Ishikawa (cell line): ENCODE results near the gene DLEC1.

Source experiments
- CEBPB ChIP-seq: IDR thresholded peaks from 2 replicates; pipeline ENCODE4 v1.6.1; 2012
- CREB1 ChIP-seq: IDR thresholded peaks from 2 replicates; pipeline ENCODE4 v1.6.1; 2012; ENCODE audit warnings: low read depth
- EGR1 ChIP-seq: IDR thresholded peaks from 2 replicates; pipeline ENCODE4 v1.6.1; 2012
- EP300 ChIP-seq: IDR thresholded peaks from 2 replicates; pipeline ENCODE4 v1.6.1; 2012; ENCODE audit warnings: borderline replicate concordance
- FOXM1 ChIP-seq: IDR thresholded peaks from 2 replicates; pipeline ENCODE4 v1.6.1; 2012; ENCODE audit warnings: low read depth, borderline replicate concordance
- NFIC ChIP-seq: IDR thresholded peaks from 2 replicates; pipeline ENCODE4 v1.6.1; 2012
- RAD21 ChIP-seq: IDR thresholded peaks from 2 replicates; pipeline ENCODE4 v1.6.1; 2012; ENCODE audit warnings: low read depth
- TAF1 ChIP-seq: IDR thresholded peaks from 2 replicates; pipeline ENCODE4 v1.6.1; 2012; ENCODE audit warnings: low read depth, mild to moderate bottlenecking
- TCF12 ChIP-seq: IDR thresholded peaks from 2 replicates; pipeline ENCODE4 v1.6.1; 2012; ENCODE audit warnings: low read depth
- TEAD4 ChIP-seq: IDR thresholded peaks from 2 replicates; pipeline ENCODE4 v1.6.1; 2012
- YY1 ChIP-seq: IDR thresholded peaks from 2 replicates; pipeline ENCODE4 v1.6.1; 2012; ENCODE audit warnings: low read depth
- ZBTB7A ChIP-seq: IDR thresholded peaks from 2 replicates; pipeline ENCODE4 v1.6.1; 2012; ENCODE audit warnings: low read depth
- TF ChIP-seq, protein P1 (sequence below): IDR thresholded peaks from 2 replicates; pipeline ENCODE4 v1.6.1; 2012
- TF ChIP-seq, protein P2 (sequence below): IDR thresholded peaks from 2 replicates; pipeline ENCODE4 v1.6.1; 2012; ENCODE audit warnings: low read depth, mild to moderate bottlenecking
- TF ChIP-seq, protein P3 (sequence below): IDR thresholded peaks from 2 replicates; pipeline ENCODE4 v1.6.1; 2012

The DLEC1 gene

DNA sequence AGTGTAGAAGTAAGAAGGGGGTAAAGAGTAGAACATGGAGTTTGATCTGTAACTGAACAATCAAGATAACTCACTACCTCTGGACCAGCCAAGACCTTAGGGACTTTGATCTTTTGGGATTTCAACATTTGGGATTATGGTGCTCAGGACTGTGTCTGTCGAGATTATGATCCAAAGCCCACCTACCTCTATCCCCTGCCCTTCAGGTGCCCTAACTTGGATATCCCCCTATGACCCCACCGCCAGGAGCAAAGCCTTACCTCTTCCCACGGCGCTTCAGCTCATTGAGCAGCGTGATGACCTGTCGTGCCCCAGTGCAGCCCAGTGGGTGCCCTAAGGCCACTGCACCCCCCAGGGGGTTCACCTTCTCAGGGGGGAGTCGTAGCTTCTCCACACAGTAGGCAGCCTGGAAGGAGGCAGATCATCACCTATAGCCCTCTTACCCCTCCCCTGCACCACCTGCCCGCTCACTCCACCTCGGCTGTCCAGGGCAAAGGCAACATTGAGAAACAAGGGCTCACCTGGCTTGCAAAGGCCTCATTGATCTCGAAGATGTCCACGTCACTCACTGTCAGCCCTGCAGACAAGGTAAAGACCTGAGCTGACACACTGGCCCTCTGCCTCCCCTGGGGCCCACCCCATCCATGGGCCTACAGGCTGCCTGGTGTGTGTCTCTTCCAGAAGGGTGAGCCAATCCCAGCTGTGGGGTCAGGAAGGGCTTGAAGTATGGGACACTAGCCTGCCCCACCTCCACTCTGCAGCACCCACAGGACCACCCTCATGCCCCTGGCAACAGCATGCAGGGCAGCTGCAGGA is 86.5 kb downstream of the DLEC1 start:
- no peak for TF ChIP-seq YY1
- TF ChIP-seq, protein P1, sequence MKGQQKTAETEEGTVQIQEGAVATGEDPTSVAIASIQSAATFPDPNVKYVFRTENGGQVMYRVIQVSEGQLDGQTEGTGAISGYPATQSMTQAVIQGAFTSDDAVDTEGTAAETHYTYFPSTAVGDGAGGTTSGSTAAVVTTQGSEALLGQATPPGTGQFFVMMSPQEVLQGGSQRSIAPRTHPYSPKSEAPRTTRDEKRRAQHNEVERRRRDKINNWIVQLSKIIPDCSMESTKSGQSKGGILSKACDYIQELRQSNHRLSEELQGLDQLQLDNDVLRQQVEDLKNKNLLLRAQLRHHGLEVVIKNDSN = no peak
- TF ChIP-seq TEAD4 = no peak
- TF ChIP-seq TAF1 = no peak
- TF ChIP-seq RAD21 = no peak
- TF ChIP-seq, protein P2, sequence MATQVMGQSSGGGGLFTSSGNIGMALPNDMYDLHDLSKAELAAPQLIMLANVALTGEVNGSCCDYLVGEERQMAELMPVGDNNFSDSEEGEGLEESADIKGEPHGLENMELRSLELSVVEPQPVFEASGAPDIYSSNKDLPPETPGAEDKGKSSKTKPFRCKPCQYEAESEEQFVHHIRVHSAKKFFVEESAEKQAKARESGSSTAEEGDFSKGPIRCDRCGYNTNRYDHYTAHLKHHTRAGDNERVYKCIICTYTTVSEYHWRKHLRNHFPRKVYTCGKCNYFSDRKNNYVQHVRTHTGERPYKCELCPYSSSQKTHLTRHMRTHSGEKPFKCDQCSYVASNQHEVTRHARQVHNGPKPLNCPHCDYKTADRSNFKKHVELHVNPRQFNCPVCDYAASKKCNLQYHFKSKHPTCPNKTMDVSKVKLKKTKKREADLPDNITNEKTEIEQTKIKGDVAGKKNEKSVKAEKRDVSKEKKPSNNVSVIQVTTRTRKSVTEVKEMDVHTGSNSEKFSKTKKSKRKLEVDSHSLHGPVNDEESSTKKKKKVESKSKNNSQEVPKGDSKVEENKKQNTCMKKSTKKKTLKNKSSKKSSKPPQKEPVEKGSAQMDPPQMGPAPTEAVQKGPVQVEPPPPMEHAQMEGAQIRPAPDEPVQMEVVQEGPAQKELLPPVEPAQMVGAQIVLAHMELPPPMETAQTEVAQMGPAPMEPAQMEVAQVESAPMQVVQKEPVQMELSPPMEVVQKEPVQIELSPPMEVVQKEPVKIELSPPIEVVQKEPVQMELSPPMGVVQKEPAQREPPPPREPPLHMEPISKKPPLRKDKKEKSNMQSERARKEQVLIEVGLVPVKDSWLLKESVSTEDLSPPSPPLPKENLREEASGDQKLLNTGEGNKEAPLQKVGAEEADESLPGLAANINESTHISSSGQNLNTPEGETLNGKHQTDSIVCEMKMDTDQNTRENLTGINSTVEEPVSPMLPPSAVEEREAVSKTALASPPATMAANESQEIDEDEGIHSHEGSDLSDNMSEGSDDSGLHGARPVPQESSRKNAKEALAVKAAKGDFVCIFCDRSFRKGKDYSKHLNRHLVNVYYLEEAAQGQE = no peak
- no peak for TF ChIP-seq CEBPB
- TF ChIP-seq FOXM1 = no peak
- TF ChIP-seq, protein P3, sequence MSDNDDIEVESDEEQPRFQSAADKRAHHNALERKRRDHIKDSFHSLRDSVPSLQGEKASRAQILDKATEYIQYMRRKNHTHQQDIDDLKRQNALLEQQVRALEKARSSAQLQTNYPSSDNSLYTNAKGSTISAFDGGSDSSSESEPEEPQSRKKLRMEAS = no peak
- no peak for TF ChIP-seq CREB1
- no peak for TF ChIP-seq EP300
- no peak for TF ChIP-seq TCF12
- TF ChIP-seq NFIC = no peak
- TF ChIP-seq EGR1 = no peak

DNA sequence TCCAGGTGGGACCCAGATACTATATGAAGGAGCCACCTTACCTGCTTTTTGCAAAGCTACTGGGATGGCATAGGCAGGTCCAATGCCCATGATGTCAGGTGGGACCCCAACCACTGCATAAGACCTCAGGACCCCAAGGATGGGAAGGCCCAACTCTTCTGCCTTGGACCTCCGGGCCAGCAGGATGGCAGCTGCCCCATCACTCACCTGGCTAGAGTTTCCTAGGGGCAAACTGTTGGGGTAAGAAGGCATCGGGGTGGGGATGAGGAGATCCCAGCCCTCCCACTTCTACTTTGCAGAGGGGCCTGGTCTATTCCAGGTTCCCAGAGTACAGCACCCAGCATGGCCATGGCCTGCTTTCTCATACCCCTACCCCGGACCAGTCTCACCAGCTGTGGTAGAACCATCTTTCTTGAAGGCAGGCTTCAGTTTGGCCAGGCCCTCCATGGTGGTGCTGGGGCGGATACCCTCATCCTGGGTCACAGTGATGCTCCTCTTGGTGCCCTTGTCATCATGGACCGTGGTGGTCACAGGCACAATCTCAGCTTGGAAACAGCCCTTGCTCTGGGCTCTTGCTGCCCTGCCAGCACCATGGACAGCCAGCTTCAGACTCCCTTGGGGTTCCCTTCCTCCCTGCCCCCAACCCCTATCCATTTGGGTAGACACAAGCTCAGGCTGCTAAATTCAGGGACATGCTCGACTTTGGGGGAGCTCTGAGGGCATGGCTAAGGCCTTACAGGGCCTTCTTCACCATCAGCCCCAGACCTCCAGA is 87.3 kb downstream of the DLEC1 start:
- TF ChIP-seq, protein P2 = peak; percentile 76
- no peak for TF ChIP-seq YY1

DNA sequence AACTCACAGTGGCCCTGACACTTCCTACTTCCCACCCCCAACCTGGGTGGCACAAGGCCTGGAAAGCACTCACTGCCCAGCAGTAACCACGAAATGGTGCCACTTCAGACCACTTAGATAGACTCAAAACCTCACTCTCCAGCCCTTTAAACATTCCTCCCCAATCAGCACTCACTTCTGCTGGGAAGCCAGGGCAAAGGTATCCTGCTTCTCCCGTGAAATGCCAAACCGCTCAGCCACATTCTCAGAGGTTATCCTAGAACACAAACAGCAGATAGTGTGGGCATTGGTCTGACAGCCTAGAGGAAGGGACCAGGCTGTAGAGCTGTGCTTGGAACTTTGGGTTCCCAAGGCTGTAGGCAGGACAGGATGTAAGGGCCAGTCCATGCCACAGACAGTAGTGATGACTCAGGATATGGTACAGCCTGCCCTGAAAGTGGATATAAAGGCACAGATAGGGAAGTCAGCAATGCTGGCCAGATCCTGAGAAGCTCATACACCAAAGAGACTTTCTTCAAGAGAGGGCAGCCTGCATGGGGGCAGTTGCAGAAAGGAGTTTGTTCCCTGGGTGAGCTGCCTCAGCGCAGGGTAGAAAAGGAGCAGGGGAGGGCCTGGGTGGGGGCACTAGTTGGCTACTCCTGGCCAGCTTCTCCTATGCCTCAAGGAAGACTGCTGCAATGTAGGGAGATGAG is 88.7 kb downstream of the DLEC1 start:
- TF ChIP-seq, protein P2 = no peak

- TF ChIP-seq YY1 (no peak), EP300 (no peak), RAD21 (no peak), CREB1 (no peak), TEAD4 (no peak), ZBTB7A (no peak), TAF1 (no peak), NFIC (no peak), TCF12 (no peak), FOXM1 (no peak), EGR1 (no peak), CEBPB (no peak)
- TF ChIP-seq, protein P3 = no peak
- TF ChIP-seq, protein P1 = no peak
- TF ChIP-seq, protein P2 = no peak
Observed at GRCh38 chr3:38128303-38128655, 89.3 kb downstream of the DLEC1 start.
